Panc1 (cell line): ENCODE results near the gene AK2.

Experiments used
- TF ChIP-seq, protein P1 (sequence below): fragments of 450-650 bp; IDR thresholded peaks from 2 replicates; pipeline ENCODE4 v1.5.1; 2017; ENCODE audit warnings: mild to moderate bottlenecking
- TF ChIP-seq, protein P2 (sequence below), 2 experiments: IDR thresholded peaks; 2 replicates each; pipeline ENCODE4 v1.6.1; 2011 to 2012; ENCODE audit warnings: low read depth in 2 of 2, control low read depth in 1 of 2, low read length in 1 of 2, mild to moderate bottlenecking in 1 of 2, moderate library complexity in 1 of 2; ENCODE audit not compliant: insufficient read depth in 1 of 2

- TF ChIP-seq, protein P1, sequence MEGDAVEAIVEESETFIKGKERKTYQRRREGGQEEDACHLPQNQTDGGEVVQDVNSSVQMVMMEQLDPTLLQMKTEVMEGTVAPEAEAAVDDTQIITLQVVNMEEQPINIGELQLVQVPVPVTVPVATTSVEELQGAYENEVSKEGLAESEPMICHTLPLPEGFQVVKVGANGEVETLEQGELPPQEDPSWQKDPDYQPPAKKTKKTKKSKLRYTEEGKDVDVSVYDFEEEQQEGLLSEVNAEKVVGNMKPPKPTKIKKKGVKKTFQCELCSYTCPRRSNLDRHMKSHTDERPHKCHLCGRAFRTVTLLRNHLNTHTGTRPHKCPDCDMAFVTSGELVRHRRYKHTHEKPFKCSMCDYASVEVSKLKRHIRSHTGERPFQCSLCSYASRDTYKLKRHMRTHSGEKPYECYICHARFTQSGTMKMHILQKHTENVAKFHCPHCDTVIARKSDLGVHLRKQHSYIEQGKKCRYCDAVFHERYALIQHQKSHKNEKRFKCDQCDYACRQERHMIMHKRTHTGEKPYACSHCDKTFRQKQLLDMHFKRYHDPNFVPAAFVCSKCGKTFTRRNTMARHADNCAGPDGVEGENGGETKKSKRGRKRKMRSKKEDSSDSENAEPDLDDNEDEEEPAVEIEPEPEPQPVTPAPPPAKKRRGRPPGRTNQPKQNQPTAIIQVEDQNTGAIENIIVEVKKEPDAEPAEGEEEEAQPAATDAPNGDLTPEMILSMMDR: no peak
- TF ChIP-seq, protein P2, sequence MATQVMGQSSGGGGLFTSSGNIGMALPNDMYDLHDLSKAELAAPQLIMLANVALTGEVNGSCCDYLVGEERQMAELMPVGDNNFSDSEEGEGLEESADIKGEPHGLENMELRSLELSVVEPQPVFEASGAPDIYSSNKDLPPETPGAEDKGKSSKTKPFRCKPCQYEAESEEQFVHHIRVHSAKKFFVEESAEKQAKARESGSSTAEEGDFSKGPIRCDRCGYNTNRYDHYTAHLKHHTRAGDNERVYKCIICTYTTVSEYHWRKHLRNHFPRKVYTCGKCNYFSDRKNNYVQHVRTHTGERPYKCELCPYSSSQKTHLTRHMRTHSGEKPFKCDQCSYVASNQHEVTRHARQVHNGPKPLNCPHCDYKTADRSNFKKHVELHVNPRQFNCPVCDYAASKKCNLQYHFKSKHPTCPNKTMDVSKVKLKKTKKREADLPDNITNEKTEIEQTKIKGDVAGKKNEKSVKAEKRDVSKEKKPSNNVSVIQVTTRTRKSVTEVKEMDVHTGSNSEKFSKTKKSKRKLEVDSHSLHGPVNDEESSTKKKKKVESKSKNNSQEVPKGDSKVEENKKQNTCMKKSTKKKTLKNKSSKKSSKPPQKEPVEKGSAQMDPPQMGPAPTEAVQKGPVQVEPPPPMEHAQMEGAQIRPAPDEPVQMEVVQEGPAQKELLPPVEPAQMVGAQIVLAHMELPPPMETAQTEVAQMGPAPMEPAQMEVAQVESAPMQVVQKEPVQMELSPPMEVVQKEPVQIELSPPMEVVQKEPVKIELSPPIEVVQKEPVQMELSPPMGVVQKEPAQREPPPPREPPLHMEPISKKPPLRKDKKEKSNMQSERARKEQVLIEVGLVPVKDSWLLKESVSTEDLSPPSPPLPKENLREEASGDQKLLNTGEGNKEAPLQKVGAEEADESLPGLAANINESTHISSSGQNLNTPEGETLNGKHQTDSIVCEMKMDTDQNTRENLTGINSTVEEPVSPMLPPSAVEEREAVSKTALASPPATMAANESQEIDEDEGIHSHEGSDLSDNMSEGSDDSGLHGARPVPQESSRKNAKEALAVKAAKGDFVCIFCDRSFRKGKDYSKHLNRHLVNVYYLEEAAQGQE (IDR thresholded peaks at IDR 0.05; ENCODE audit: insufficient read depth in 1 of 2, low read depth in 2 of 2, low read length in 1 of 2): no peak
Observed at GRCh38 chr1:33082575-33083108, 46.0 kb upstream of the AK2 start.
